Measurements from ENCODE around the gene SLC41A2.

DNA sequence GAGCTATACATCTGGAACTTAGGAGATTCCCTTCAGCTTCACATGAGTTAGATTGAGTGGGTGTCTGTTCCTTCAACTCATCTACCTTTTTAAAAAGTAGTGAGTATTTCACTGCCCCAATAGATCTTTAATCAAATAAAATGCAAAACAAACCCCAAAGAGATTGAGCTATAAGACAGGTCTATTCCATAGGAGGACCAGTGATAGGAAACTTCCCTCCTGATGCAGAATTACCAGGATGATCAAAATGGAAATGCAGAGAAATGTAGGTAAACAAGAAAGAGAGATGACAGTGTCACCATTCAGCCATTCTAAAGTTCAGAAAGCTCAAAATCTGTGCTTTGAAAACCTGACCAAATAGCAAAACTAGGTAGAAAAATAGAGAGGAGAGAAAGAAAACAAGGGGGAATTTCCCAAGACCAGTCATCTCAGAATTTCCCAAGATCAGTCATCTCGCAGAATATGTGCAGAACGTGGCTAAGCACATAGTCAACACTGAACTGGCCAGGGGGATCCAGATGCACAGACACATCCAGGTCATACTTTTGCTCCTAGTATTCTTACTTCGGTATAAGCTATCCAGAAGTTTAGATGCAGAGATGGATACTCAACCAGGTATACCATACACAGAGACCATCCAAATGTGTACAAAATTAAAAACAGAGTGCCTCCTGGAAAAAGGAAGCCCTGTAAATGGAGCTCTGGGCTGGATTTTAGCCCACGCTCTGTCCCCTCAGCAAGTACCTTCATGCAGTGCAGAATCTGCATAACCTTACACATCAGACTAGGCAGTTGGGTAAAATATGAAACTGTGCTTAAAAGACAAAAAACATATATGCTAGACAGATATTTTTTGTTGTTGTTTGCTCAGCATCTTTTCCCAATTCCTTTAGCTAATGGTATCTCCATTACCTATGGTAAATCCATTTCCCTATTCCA lies 27.4 kb downstream of the SLC41A2 start:
- TF ChIP-seq CTCF (conservative IDR thresholded peaks at IDR 0.05; ENCODE audit: low read length) (no peak), EZH2phosphoT487 (IDR thresholded peaks at IDR 0.05; ENCODE audit: borderline replicate concordance, low read depth, low read length) (no peak)
